ENCODE data around the gene LIN7C.
A peak's percentile ranks its signal among the peaks of the same experiment; 100 is the strongest.

Gene LIN7C

DNA sequence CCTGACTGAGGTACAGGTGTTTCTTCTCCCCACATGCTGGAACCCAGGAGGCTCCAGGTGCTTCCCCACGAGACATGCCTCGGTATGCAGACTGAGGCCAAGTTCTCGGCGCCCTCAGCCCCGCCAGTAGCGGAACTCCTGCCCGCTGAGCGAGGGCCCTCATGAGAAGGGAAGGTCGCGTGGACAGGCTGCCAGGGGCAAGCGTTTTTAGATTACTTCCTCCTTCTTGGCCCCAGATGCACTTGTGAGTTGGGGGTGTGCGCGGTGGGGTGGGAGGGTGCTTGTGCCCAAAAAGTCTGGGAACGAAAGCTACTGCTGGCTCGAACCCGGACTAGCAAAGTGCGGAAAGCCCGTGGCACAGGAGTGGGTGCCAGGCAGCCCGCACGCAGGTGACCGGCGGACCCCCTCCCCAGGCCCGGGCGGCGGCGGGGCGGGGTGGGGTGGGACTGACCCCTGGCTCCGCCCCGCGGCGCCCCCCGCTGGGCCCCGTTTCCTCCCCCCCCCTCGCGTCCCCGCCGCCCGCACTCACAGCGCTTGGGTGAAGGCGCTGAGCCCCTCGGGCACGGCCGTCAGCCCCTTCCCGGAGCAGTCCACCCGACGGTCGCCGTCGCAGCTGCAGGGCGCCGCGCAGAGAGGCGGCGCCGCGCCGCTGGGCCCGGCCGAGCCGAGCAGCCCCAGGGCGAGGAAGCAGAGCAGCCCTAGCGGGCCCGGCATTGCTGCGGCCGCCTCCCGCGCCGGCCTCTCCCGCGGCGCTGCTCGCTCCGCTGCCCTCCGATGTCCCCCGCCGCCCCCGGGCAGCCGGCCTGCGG lies 34.8 kb downstream of the LIN7C start:
- peak overlapping the region; percentile 86 for H3K4me3 ChIP-seq (ENCODE audit: low read depth, low read length)

DNA sequence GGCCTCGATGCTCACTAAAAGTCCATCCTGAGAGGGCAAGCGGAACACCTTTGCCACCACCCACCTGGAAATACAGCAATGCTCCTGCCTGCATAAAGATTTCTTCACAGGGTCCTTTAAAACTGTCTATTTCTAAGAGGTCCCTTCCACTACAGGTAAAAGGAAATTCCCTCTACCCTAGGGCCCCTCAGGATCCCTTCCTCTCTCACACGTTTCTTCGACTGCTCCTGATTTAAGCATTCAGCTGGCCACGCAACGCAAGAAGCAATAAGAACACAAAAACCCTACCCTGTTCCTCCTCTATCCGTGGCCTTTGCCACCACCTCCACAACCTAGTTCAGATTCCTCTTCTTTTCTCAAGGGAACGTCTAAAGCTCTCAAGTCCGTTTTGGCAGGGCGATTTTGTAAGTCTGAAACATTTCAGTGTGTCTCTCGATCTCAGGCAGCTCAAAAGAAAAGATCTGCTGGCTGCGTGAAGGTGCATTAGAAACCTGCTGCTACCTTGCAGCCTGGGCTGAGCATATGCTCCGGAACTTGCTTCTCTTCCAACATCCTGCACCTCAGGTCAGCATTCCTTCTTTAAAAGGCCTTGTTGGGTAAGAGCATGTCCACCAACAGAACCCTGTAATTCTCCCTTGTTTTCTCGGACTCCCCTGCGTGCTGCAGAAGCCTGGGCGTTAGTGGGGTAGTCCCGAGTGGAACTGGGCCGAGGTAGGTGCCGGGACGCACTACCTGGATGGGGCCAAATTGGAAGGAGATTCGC lies 35.6 kb downstream of the LIN7C start:
- peak overlapping the region; percentile 86 for H3K4me3 ChIP-seq (ENCODE audit: low read depth, low read length)

- H3K4me3 ChIP-seq (ENCODE audit: low read depth, low read length) = peak overlapping the region; percentile 86
Observed at GRCh38 chr11:27470166-27470565, 36.4 kb downstream of the LIN7C start.

- H3K4me3 ChIP-seq (ENCODE audit: low read depth, low read length) = peak overlapping the region; percentile 25
Observed at GRCh38 chr11:27468995-27469695, 37.4 kb downstream of the LIN7C start.

DNA sequence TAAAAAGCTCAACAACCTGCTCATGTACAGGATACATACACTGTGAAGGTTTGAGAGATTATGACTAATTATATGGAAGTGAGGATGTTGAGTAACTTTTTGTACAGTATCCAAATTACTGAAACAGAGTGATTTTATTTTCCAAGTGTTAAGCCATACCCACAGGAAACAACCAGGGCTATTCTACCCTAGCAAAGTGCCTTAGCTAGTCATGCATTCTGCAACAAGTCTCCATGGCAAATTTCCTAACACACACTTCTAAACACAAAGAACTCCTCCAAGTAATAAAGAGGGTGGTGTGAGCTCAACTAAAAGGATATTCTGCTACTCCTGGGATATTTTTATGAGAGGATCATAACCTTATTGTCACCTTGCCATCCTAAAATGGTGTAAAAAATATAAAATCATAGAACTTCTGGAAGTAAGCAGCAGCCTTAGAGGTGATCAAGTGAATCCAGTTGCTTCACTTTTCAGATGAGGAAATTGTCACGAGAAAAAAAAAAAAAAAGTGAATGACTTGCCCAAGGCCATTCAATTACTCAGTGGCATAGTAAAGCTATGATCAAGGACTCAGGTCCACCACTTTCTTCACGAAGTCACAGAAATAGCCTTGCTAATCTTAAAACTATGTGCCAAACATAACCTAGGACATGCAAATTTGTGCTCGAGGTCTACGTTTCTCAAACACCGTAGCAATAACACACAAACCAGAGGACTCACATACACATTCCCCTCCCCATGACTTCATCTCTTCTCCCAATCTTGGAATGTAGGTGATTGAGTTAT lies 38.2 kb downstream of the LIN7C start:
- H3K4me3 ChIP-seq (ENCODE audit: low read depth, low read length) = no peak overlapping the region

DNA sequence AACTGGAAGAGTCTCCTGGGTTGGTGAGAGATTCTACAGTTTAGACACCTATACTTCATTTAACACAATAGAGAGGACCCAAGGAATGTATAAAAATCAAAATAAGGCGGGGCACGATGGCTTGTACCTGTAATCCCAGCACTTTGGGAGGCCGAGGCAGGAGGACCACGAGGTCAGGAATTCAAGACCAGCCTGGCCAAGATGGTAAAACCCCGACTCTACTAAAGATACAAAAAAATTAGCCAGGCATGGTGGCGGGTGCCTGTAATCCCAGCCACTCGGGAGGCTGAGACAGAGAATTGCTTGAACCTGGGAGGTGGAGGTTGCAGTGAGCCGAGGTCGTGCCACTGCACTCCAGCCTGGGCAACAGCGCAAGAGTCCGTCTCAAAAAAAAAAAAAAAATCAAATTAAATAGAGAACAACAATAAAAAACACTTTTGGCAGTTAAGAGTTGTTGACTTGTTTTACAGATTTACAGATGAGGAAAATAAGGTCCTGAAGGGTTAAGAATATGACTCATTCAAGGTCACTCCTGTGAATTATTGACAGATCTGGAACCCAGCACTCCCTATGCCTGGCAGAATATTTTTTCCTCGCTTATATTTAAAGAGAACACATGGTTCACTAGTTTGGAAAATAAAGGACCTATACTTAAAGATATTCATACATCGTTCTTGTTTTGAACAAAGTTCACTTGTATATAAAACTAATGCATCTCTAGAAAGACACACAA lies 39.2 kb downstream of the LIN7C start:
- no peak overlapping the region for H3K4me3 ChIP-seq (ENCODE audit: low read depth, low read length)

DNA sequence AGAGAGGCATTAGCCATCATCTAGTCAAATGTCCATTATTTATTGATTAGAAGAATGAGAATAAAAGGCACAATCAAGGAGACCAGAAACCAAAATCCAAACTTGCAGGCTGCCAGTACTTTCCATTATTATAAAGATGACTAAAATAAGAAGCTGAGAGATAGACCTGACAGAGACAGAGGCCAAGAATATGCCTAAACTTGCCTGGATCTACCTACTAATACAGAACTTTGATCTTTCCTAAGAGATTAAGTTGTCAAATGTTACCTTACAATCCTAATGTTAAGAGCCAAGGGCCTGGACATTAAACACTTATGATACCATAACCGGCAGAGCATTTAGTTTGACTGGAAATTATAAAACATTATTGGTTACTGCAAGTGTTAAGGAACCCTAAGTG lies 40.2 kb downstream of the LIN7C start:
- H3K4me3 ChIP-seq (ENCODE audit: low read depth, low read length) = no peak overlapping the region

DNA sequence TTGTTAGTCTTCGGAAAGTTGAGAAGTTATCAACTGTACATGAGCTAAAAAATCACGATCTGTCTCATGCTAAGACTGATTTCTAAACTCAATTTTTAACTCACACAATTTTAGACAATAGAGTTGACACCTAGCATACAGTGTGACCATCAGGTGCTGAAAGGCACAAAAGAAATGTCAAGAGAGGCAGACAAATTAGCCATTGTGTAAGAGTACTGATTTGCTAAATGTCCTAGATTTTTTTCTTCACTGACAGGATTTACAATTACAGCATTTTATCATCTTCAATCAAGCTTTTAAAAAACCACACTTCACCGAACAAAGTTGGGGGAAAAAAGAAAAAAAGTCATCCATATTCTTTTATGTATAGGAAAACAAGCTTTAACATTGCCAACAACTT lies 40.9 kb downstream of the LIN7C start:
- H3K4me3 ChIP-seq (ENCODE audit: low read depth, low read length) = no peak overlapping the region

- H3K4me3 ChIP-seq (ENCODE audit: low read depth, low read length) = no peak overlapping the region
Observed at GRCh38 chr11:27464909-27465308, 41.7 kb downstream of the LIN7C start.

DNA sequence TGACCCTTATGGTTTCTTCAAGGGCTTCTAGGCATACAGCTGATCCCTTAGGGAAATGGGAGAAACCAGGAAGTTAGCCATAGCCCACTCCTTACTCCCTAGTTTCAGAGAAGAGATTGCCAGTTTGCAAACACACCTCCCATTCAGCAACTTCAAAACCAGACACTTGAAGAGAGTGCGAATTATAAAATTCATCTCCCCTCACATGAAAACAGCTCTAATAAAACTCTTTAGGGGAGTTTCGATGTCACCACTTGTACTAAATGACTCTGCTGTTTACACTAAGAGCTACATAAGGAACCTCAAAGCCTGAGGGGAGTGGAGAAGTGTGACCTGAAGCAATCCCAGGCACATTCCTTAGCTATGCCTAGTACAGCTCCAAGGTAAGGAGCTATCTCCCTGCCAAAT lies 42.3 kb downstream of the LIN7C start:
- no peak overlapping the region for H3K4me3 ChIP-seq (ENCODE audit: low read depth, low read length)

- no peak overlapping the region for H3K4me3 ChIP-seq (ENCODE audit: low read depth, low read length)
Observed at GRCh38 chr11:27462543-27462942, 44.0 kb downstream of the LIN7C start.

- H3K4me3 ChIP-seq (ENCODE audit: low read depth, low read length) = no peak overlapping the region
Observed at GRCh38 chr11:27460158-27460978, 46.2 kb downstream of the LIN7C start.

- H3K4me3 ChIP-seq (ENCODE audit: low read depth, low read length) = no peak overlapping the region
Observed at GRCh38 chr11:27459191-27459590, 47.4 kb downstream of the LIN7C start.

DNA sequence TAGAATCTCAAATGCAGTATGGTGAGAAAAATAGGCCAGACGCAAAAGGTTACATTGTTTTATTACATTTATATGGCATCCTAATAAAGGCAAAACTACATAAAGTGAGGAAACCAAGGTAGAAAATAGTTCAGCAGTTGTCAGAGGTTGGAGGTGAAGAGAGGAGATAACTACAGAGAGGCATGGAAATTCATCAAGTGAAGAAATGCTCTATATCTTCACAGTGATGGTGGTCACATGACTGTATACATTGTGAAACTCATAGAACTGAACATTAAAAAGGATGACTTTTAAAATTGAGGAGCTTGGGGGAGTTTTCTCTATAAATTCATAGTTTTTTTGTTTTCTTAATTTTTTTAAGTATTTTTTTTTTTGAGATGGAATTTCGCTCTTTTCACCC lies 48.4 kb downstream of the LIN7C start:
- H3K4me3 ChIP-seq (ENCODE audit: low read depth, low read length) = no peak overlapping the region

DNA sequence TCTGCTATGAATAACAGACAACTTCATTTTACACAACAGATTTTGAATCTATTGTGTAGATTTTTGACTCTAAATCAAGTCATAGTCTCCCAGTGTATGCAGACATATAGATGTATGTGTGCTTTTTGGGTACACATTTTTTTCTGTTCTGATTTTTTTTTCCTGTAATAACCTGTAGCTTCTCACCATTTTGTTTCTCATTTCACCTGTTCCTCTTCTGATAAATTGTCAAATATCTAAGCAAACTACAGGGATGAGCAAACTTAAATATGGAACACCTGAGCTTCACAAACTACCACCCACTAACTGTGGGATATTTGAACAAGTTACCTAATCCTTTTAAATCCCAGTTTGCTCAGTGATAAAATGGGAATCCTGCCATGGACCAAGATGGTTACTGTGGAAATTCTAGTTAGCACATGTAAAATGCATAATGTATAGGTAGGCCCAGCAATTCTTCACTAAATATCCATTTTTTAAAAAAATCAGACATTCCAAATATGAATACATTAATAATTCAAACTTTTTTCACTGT lies 49.7 kb downstream of the LIN7C start:
- no peak overlapping the region for H3K4me3 ChIP-seq (ENCODE audit: low read depth, low read length)

- no peak overlapping the region for H3K4me3 ChIP-seq (ENCODE audit: low read depth, low read length)
Observed at GRCh38 chr11:27456140-27456794, 50.3 kb downstream of the LIN7C start.

DNA sequence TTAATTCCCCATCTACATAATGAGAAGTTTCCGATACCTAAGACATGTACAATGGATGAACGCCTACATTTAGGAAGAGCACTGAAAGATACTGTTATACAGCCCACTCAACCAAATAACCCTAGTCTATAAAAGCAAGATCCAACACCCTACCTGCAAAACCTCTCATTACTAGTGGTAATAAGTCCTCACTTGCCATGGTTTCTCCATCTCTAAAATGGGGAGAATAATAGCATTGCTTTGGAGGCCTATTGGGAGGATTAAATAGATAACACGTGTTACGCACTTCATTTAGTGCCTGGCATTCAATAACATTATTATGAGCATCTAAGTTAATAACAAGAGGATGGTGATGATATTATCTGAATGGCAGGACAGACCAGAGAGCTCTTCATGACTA lies 50.9 kb downstream of the LIN7C start:
- no peak overlapping the region for H3K4me3 ChIP-seq (ENCODE audit: low read depth, low read length)

DNA sequence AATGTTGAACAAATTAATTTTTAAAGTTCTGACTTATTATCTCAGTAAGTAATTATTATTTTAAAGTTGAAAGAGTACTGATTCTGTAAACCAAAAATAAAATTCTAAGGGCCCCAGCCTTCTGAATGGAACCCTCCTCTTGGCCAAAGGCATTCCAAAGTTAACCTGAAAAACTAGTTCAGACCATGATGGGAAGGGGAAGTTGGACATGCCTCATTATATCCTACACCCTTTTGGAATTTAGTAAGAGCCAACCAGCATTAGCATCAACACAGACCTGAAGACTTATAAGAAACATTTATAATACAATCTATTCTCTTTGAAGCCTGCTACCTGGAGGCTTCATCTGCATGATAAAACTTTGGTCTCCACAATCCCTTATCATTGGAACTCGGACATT lies 52.9 kb downstream of the LIN7C start:
- H3K4me3 ChIP-seq (ENCODE audit: low read depth, low read length) = no peak overlapping the region

DNA sequence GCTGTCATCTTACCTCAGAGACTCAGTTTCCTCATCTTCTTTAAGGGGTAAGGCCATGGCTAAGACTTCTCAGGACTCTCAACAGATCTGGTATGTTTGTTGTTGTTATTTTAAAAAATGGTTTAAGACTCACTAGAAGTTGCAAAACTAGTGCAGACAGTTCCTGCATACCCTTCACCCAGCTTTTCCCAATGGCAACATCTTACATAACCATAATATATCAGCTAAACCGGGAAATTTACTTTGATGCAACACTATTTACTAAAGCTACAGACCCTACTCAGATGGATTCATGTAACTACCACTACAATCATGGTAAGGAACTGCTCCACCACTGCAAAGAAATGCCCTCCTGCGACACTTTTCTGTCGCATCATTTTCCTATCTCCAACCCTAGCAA lies 54.4 kb downstream of the LIN7C start:
- no peak overlapping the region for H3K4me3 ChIP-seq (ENCODE audit: low read depth, low read length)
